ENCODE results near the gene CALCB.

DNA sequence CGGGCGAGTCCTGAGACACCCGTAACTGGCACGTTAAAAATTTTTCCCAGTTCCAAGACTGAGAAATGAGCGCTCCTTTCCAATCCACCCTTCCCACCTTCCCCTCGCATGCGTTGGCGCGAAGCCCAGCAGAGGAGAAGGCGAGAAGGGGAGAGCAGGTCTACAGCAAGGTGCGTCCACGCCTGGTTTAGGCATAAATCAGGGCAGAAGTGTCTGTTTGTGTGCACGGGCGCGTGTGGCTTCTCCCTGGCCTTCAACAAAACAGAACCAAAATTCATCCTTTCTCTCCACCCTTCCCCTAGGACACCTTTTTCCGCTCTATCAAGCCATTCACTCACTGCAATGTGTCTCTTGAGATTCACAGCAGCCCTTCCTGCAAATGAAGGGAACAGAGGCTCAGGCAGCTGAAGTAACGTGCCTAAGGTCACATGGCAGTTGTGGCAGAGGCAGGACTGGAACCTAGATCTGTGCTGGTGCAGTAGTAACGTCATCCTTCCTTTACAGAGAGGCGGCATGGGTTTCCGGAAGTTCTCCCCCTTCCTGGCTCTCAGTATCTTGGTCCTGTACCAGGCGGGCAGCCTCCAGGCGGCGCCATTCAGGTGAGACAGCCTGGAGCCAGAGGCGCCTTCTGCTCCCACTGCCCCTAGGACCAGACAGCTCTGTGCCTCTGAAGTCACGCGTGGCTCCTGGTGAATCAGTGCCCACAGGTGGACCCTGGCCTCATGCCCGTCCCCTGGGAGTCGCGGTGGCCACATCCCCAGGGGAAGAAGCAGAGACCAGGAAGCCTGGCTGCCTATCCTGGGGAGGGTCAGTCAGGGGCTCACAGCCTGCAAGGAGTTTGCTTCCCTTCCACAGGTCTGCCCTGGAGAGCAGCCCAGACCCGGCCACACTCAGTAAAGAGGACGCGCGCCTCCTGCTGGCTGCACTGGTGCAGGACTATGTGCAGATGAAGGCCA is 1.1 kb downstream of the CALCB start:
- TF ChIP-seq, protein P1, sequence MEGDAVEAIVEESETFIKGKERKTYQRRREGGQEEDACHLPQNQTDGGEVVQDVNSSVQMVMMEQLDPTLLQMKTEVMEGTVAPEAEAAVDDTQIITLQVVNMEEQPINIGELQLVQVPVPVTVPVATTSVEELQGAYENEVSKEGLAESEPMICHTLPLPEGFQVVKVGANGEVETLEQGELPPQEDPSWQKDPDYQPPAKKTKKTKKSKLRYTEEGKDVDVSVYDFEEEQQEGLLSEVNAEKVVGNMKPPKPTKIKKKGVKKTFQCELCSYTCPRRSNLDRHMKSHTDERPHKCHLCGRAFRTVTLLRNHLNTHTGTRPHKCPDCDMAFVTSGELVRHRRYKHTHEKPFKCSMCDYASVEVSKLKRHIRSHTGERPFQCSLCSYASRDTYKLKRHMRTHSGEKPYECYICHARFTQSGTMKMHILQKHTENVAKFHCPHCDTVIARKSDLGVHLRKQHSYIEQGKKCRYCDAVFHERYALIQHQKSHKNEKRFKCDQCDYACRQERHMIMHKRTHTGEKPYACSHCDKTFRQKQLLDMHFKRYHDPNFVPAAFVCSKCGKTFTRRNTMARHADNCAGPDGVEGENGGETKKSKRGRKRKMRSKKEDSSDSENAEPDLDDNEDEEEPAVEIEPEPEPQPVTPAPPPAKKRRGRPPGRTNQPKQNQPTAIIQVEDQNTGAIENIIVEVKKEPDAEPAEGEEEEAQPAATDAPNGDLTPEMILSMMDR (IDR thresholded peaks at IDR 0.05), result peak; percentile 67 to 87 (median 81)
- TF ChIP-seq POLR2A (IDR thresholded peaks at IDR 0.05), result peak in 1 of 3 donors; percentile 29
